Measurements from ENCODE around the gene PTPRS. TPM values are rescaled to one million over a fixed set of nuclear protein-coding genes. Genes with fewer than 3 reads are reported as not detected.

Gene PTPRS
- total and polyA plus RNA-seq, 2 of the 13 experiments (the other 11 are each of a cell fraction or from before 2014, with no cell fraction given) = 32.7 to 43.9 TPM

- TF ChIP-seq NRL (CRISPR knock-in tag; IDR thresholded peaks at IDR 0.05; ENCODE audit: borderline replicate concordance) (no peak), ZFAT (CRISPR knock-in tag; conservative IDR thresholded peaks at IDR 0.05) (no peak), BCL6 (CRISPR knock-in tag; IDR thresholded peaks at IDR 0.05) (no peak), ZNF282 (IDR thresholded peaks at IDR 0.05; ENCODE audit: partially characterized antibody) (no peak), CBX2 (IDR thresholded peaks at IDR 0.05; ENCODE audit: low read depth, low read length) (no peak), CBX2 (CRISPR knock-in tag; IDR thresholded peaks at IDR 0.05; ENCODE audit: low read depth) (no peak), NFYB (CRISPR knock-in tag; IDR thresholded peaks at IDR 0.05) (no peak), NR1H2 (CRISPR knock-in tag; IDR thresholded peaks at IDR 0.05; ENCODE audit: borderline replicate concordance, low read depth) (no peak), ZSCAN20 (CRISPR knock-in tag; IDR thresholded peaks at IDR 0.05; ENCODE audit: borderline replicate concordance) (no peak), ZNF225 (CRISPR knock-in tag; IDR thresholded peaks at IDR 0.05) (no peak), THYN1 (CRISPR knock-in tag; IDR thresholded peaks at IDR 0.05; ENCODE audit: borderline replicate concordance, low read depth) (no peak), ZMAT3 (CRISPR knock-in tag; conservative IDR thresholded peaks at IDR 0.05) (no peak), PRPF4 (IDR thresholded peaks at IDR 0.05; ENCODE audit: low read depth, low read length, poor library complexity, severe bottlenecking) (no peak), ZNF263 (CRISPR knock-in tag; IDR thresholded peaks at IDR 0.05) (no peak), ZNF274 (CRISPR knock-in tag; IDR thresholded peaks at IDR 0.05) (no peak), SRY (CRISPR knock-in tag; IDR thresholded peaks at IDR 0.05) (no peak), DPF2 (CRISPR knock-in tag; IDR thresholded peaks at IDR 0.05; ENCODE audit: borderline replicate concordance, low read depth) (no peak), ZMYM4 (CRISPR knock-in tag; IDR thresholded peaks at IDR 0.05) (no peak)
- TF ChIP-seq, protein P1, sequence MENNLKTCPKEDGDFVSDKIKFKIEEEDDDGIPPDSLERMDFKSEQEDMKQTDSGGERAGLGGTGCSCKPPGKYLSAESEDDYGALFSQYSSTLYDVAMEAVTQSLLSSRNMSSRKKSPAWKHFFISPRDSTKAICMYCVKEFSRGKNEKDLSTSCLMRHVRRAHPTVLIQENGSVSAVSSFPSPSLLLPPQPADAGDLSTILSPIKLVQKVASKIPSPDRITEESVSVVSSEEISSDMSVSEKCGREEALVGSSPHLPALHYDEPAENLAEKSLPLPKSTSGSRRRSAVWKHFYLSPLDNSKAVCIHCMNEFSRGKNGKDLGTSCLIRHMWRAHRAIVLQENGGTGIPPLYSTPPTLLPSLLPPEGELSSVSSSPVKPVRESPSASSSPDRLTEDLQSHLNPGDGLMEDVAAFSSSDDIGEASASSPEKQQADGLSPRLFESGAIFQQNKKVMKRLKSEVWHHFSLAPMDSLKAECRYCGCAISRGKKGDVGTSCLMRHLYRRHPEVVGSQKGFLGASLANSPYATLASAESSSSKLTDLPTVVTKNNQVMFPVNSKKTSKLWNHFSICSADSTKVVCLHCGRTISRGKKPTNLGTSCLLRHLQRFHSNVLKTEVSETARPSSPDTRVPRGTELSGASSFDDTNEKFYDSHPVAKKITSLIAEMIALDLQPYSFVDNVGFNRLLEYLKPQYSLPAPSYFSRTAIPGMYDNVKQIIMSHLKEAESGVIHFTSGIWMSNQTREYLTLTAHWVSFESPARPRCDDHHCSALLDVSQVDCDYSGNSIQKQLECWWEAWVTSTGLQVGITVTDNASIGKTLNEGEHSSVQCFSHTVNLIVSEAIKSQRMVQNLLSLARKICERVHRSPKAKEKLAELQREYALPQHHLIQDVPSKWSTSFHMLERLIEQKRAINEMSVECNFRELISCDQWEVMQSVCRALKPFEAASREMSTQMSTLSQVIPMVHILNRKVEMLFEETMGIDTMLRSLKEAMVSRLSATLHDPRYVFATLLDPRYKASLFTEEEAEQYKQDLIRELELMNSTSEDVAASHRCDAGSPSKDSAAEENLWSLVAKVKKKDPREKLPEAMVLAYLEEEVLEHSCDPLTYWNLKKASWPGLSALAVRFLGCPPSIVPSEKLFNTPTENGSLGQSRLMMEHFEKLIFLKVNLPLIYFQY (CRISPR knock-in tag; IDR thresholded peaks at IDR 0.05; ENCODE audit: borderline replicate concordance) = no peak
- TF ChIP-seq, protein P2, sequence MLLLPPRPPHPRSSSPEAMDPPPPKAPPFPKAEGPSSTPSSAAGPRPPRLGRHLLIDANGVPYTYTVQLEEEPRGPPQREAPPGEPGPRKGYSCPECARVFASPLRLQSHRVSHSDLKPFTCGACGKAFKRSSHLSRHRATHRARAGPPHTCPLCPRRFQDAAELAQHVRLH (CRISPR knock-in tag; IDR thresholded peaks at IDR 0.05; ENCODE audit: borderline replicate concordance, low read depth) = no peak
- TF ChIP-seq, protein P3, sequence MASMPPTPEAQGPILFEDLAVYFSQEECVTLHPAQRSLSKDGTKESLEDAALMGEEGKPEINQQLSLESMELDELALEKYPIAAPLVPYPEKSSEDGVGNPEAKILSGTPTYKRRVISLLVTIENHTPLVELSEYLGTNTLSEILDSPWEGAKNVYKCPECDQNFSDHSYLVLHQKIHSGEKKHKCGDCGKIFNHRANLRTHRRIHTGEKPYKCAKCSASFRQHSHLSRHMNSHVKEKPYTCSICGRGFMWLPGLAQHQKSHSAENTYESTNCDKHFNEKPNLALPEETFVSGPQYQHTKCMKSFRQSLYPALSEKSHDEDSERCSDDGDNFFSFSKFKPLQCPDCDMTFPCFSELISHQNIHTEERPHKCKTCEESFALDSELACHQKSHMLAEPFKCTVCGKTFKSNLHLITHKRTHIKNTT (CRISPR knock-in tag; IDR thresholded peaks at IDR 0.05) = no peak
- TF ChIP-seq, protein P4, sequence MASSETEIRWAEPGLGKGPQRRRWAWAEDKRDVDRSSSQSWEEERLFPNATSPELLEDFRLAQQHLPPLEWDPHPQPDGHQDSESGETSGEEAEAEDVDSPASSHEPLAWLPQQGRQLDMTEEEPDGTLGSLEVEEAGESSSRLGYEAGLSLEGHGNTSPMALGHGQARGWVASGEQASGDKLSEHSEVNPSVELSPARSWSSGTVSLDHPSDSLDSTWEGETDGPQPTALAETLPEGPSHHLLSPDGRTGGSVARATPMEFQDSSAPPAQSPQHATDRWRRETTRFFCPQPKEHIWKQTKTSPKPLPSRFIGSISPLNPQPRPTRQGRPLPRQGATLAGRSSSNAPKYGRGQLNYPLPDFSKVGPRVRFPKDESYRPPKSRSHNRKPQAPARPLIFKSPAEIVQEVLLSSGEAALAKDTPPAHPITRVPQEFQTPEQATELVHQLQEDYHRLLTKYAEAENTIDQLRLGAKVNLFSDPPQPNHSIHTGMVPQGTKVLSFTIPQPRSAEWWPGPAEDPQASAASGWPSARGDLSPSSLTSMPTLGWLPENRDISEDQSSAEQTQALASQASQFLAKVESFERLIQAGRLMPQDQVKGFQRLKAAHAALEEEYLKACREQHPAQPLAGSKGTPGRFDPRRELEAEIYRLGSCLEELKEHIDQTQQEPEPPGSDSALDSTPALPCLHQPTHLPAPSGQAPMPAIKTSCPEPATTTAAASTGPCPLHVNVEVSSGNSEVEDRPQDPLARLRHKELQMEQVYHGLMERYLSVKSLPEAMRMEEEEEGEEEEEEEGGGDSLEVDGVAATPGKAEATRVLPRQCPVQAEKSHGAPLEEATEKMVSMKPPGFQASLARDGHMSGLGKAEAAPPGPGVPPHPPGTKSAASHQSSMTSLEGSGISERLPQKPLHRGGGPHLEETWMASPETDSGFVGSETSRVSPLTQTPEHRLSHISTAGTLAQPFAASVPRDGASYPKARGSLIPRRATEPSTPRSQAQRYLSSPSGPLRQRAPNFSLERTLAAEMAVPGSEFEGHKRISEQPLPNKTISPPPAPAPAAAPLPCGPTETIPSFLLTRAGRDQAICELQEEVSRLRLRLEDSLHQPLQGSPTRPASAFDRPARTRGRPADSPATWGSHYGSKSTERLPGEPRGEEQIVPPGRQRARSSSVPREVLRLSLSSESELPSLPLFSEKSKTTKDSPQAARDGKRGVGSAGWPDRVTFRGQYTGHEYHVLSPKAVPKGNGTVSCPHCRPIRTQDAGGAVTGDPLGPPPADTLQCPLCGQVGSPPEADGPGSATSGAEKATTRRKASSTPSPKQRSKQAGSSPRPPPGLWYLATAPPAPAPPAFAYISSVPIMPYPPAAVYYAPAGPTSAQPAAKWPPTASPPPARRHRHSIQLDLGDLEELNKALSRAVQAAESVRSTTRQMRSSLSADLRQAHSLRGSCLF (CRISPR knock-in tag; IDR thresholded peaks at IDR 0.05; ENCODE audit: borderline replicate concordance) = no peak
These were observed 5.3 kb upstream of the PTPRS start (continued) for GRCh38 chr19:5345895-5346386.

All from HepG2 (cell line).